HUES6 (cell line): Measurements from ENCODE around the gene AMN.

ENCODE experiments used
- H3K27ac ChIP-seq: 2 replicates; pipeline ENCODE4 v1.7.0; 2013; ENCODE audit warnings: low read depth, mild to moderate bottlenecking, low read length, inconsistent platforms
- H3K27me3 ChIP-seq: 2 replicates; pipeline ENCODE4 v1.6.1; 2013; ENCODE audit warnings: low read length; ENCODE audit not compliant: control insufficient read depth, insufficient read depth
- H3K36me3 ChIP-seq: 2 replicates; pipeline ENCODE4 v1.6.1; 2013; ENCODE audit warnings: low read length; ENCODE audit not compliant: control insufficient read depth, insufficient read depth
- H3K4me1 ChIP-seq: 2 replicates; pipeline ENCODE4 v1.6.1; 2013; ENCODE audit warnings: low read length; ENCODE audit not compliant: control insufficient read depth, insufficient read depth
- H3K4me3 ChIP-seq: 2 replicates; pipeline ENCODE4 v1.5.1; 2013; ENCODE audit warnings: low read depth, low read length
- H3K9ac ChIP-seq: one replicate; pipeline ENCODE4 v1.6.1; 2013; ENCODE audit warnings: mild to moderate bottlenecking, low read length
- H3K9me3 ChIP-seq: 2 replicates; pipeline ENCODE4 v1.6.1; 2013; ENCODE audit warnings: low read depth, low read length; ENCODE audit not compliant: control insufficient read depth, insufficient read depth

Gene AMN

GRCh38 chr14:102939820-102940561 lies 17.5 kb downstream of the AMN start:
- H3K4me3 ChIP-seq = no peak overlapping the region
- no peaks in the 10 kb centered on the region for H3K27me3 ChIP-seq
- no peaks in the 10 kb centered on the region for H3K9me3 ChIP-seq
- H3K27ac ChIP-seq = no peak overlapping the region
- H3K36me3 ChIP-seq = peaks cover 82% of the 10 kb centered on the region
- no peaks in the 10 kb centered on the region for H3K4me1 ChIP-seq
- no peak overlapping the region for H3K9ac ChIP-seq

- Histone ChIP-seq H3K4me1 (no peaks in the 10 kb centered on the region), H3K27ac (no peak overlapping the region), H3K9me3 (no peaks in the 10 kb centered on the region), H3K9ac (no peak overlapping the region), H3K27me3 (no peaks in the 10 kb centered on the region), H3K4me3 (no peak overlapping the region), H3K36me3 (peaks cover 89% of the 10 kb centered on the region)
Observed at GRCh38 chr14:102940729-102941362, 18.4 kb downstream of the AMN start.

GRCh38 chr14:102941419-102942011 lies 19.1 kb downstream of the AMN start:
- Histone ChIP-seq H3K4me3 (no peak overlapping the region), H3K27me3 (no peaks in the 10 kb centered on the region), H3K9ac (no peak overlapping the region), H3K9me3 (no peaks in the 10 kb centered on the region), H3K27ac (no peak overlapping the region), H3K36me3 (peaks cover 93% of the 10 kb centered on the region), H3K4me1 (no peaks in the 10 kb centered on the region)

- Histone ChIP-seq H3K27ac (no peak overlapping the region), H3K4me3 (no peak overlapping the region), H3K9me3 (no peaks in the 10 kb centered on the region), H3K27me3 (no peaks in the 10 kb centered on the region), H3K4me1 (no peaks in the 10 kb centered on the region), H3K36me3 (peaks cover 94% of the 10 kb centered on the region), H3K9ac (no peak overlapping the region)
Observed at GRCh38 chr14:102942069-102942468, 19.6 kb downstream of the AMN start.

- Histone ChIP-seq H3K4me3 (no peak overlapping the region), H3K9me3 (no peaks in the 10 kb centered on the region), H3K27ac (no peak overlapping the region), H3K36me3 (peaks cover 89% of the 10 kb centered on the region), H3K9ac (no peak overlapping the region), H3K4me1 (no peaks in the 10 kb centered on the region), H3K27me3 (no peaks in the 10 kb centered on the region)
Observed at GRCh38 chr14:102943454-102943853, 21.0 kb downstream of the AMN start.

- Histone ChIP-seq H3K4me1 (no peaks in the 10 kb centered on the region), H3K4me3 (no peak overlapping the region), H3K36me3 (peaks cover 90% of the 10 kb centered on the region), H3K27me3 (no peaks in the 10 kb centered on the region), H3K9me3 (no peaks in the 10 kb centered on the region), H3K27ac (no peak overlapping the region), H3K9ac (no peak overlapping the region)
Observed at GRCh38 chr14:102943979-102944378, 21.5 kb downstream of the AMN start.

- Histone ChIP-seq H3K9ac (no peak overlapping the region), H3K9me3 (no peaks in the 10 kb centered on the region), H3K27me3 (no peaks in the 10 kb centered on the region), H3K27ac (no peak overlapping the region), H3K36me3 (peaks cover 90% of the 10 kb centered on the region), H3K4me3 (no peak overlapping the region), H3K4me1 (no peaks in the 10 kb centered on the region)
Observed at GRCh38 chr14:102944448-102945330, 22.2 kb downstream of the AMN start.

- Histone ChIP-seq H3K4me3 (no peak overlapping the region), H3K4me1 (no peaks in the 10 kb centered on the region), H3K27ac (no peak overlapping the region), H3K9me3 (no peaks in the 10 kb centered on the region), H3K36me3 (peaks cover 90% of the 10 kb centered on the region), H3K27me3 (no peaks in the 10 kb centered on the region), H3K9ac (no peak overlapping the region)
Observed at GRCh38 chr14:102945346-102946130, 23.1 kb downstream of the AMN start.

GRCh38 chr14:102947321-102948103 lies 25.0 kb downstream of the AMN start:
- H3K36me3 ChIP-seq = peaks cover 89% of the 10 kb centered on the region
- H3K27ac ChIP-seq = no peak overlapping the region
- no peaks in the 10 kb centered on the region for H3K27me3 ChIP-seq
- no peak overlapping the region for H3K9ac ChIP-seq
- H3K4me3 ChIP-seq = no peak overlapping the region
- H3K4me1 ChIP-seq = no peaks in the 10 kb centered on the region
- H3K9me3 ChIP-seq = no peaks in the 10 kb centered on the region

- Histone ChIP-seq H3K9ac (no peak overlapping the region), H3K9me3 (no peaks in the 10 kb centered on the region), H3K36me3 (peaks cover 90% of the 10 kb centered on the region), H3K27me3 (no peaks in the 10 kb centered on the region), H3K4me3 (no peak overlapping the region), H3K4me1 (no peaks in the 10 kb centered on the region), H3K27ac (no peak overlapping the region)
Observed at GRCh38 chr14:102948698-102949061, 26.2 kb downstream of the AMN start.
